Left hindlimb (tissue), 1 donor: Measurements from ENCODE around the gene PVALB.

Experiments
- DNase-seq: peaks from one replicate; pipeline ENCODE4 v3.0.0-alpha.2; 2018

Gene PVALB

GRCh38 chr22:36846271-36846670, 29.4 kb upstream of the PVALB start:
- no peak for DNase-seq

- no peak for DNase-seq
These were observed 23.3 kb upstream of the PVALB start for GRCh38 chr22:36840106-36840505.

- DNase-seq: no peak
These were observed 22.7 kb upstream of the PVALB start for GRCh38 chr22:36839356-36840073.

GRCh38 chr22:36838119-36839030, 21.5 kb upstream of the PVALB start:
- DNase-seq: no peak

- DNase-seq: no peak
These were observed 19.1 kb upstream of the PVALB start for GRCh38 chr22:36835903-36836302.

- DNase-seq: no peak
These were observed 16.2 kb upstream of the PVALB start for GRCh38 chr22:36833073-36833472.

- no peak for DNase-seq
These were observed 14.9 kb upstream of the PVALB start for GRCh38 chr22:36831717-36832116.

- DNase-seq: no peak
These were observed 14.4 kb upstream of the PVALB start for GRCh38 chr22:36831206-36831605.

GRCh38 chr22:36830601-36831000, 13.8 kb upstream of the PVALB start:
- DNase-seq: no peak

GRCh38 chr22:36829370-36830002, 12.7 kb upstream of the PVALB start:
- DNase-seq: no peak

- no peak for DNase-seq
These were observed 12.0 kb upstream of the PVALB start for GRCh38 chr22:36828815-36829214.

GRCh38 chr22:36826262-36826661, 9.4 kb upstream of the PVALB start:
- DNase-seq: no peak

- no peak for DNase-seq
These were observed 7.8 kb upstream of the PVALB start for GRCh38 chr22:36824655-36825054.

GRCh38 chr22:36823186-36823839, 6.5 kb upstream of the PVALB start:
- DNase-seq: peak; percentile 53

- no peak for DNase-seq
These were observed 5.7 kb upstream of the PVALB start for GRCh38 chr22:36822581-36822980.

- no peak for DNase-seq
These were observed 2.3 kb upstream of the PVALB start for GRCh38 chr22:36819112-36819511.

GRCh38 chr22:36818010-36818642, 1.3 kb upstream of the PVALB start:
- no peak for DNase-seq

GRCh38 chr22:36817525-36817848, 652 bp upstream of the PVALB start:
- no peak for DNase-seq

GRCh38 chr22:36816339-36816635, 548 bp downstream of the PVALB start:
- no peak for DNase-seq

- DNase-seq: no peak
These were observed 1.1 kb downstream of the PVALB start for GRCh38 chr22:36815558-36816338.

GRCh38 chr22:36814801-36815200, 2.0 kb downstream of the PVALB start:
- no peak for DNase-seq
